A673 (cell line): Measurements from ENCODE around the gene CLCF1.

Experiments
- CTCF ChIP-seq: fragments of 300-800, 200-600 bp; sonication (generic); conservative IDR thresholded peaks from 2 replicates; pipeline ENCODE4 v1.5.1; 2017; ENCODE audit warnings: low read depth, mild to moderate bottlenecking, antibody characterized with exemption, low read length, moderate library complexity, mixed read lengths
- EZH2 ChIP-seq: fragments of 200-600 bp; sonication (generic); IDR thresholded peaks from 2 replicates; pipeline ENCODE4 v1.6.1; 2017; ENCODE audit warnings: borderline replicate concordance, low read depth, mild to moderate bottlenecking, mixed read lengths, antibody characterized with exemption, low read length; ENCODE audit not compliant: poor library complexity, severe bottlenecking

DNA sequence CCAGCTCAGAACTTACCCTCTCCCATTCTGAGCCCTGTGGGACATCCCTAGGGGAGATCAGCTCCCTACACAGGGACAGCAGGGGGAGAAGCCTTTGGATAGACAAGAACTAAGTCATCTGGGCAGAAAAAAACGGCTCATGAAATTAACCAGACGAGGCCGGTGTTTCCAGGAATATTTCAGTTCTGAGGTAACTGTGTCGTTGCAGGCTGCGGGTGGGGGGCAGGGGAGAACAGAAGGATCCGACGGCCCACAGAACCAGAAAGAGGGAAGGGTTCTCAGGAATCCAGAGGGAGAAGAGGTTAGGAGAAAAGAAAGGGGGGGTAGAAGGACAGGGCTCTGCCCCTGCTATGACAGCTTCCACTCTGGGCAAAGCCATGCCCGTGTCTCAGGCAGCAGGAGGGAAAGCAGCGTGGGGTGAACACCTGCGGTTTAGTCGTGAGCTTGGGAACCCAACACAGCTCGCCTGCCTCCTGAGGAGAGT is 3.6 kb downstream of the CLCF1 start:
- TF ChIP-seq CTCF (no peak), EZH2 (no peak)
